Pancreas (tissue), 10 donors: ENCODE results near the gene HS6ST1. TPM values are rescaled to one million over a fixed set of nuclear protein-coding genes. Genes with fewer than 3 reads are reported as not detected.

Experiments used
- ATAC-seq, 4 donors: fragments of 200-7000 bp; cut with Tn5 transposase; one replicate each; pipeline versions ENCODE4 v1.8.0 to v1.9.1; 2020; ENCODE audit warnings: mild to moderate bottlenecking in 4 of 4, moderate library complexity in 4 of 4
- DNase-seq, 6 donors: peaks; one replicate each; pipeline ENCODE4 v3.0.0-alpha.2; 2020
- FAIRE-seq: peaks from 2 replicates; lab custom pipeline; 2012; peaks lifted over from hg19 to GRCh38; lab: Jason Lieb, UNC
- H3K27ac ChIP-seq, 4 donors: fragments of 200-600 bp; sonication (generic); 1 replicate in 3 of 4; 2 replicates in 1 of 4; pipeline versions ENCODE4 v1.5.0 to v1.8.0; 2020
- H3K27me3 ChIP-seq, 4 donors: fragments of 200-600 bp; one replicate each; pipeline ENCODE4 v1.8.0; 2021
- H3K36me3 ChIP-seq, 3 donors: fragments of 200-600 bp; sonication (generic) in 1 of 3; one replicate each; pipeline versions ENCODE4 v1.5.0 to v1.8.0; 2020 to 2021
- H3K4me1 ChIP-seq, 3 donors: fragments of 200-600 bp; one replicate each; pipeline ENCODE4 v1.8.0; 2021
- H3K4me3 ChIP-seq, 4 donors: fragments of 200-600 bp; sonication (generic) in 2 of 4; one replicate each; pipeline versions ENCODE4 v1.5.0 to v1.8.0; 2020 to 2021
- H3K9me3 ChIP-seq, 4 donors: fragments of 200-600 bp; one replicate each; pipeline ENCODE4 v1.8.0; 2021
- WGBS, 2 donors: extraction: QIAGEN DNeasy Blood & Tissue Kit; methylation state at CpG; one replicate each; pipeline ENCODE4 v1.1.7; 2013; 5-methylcytosine and 5-hydroxymethylcytosine counted together
- intact Hi-C, 3 donors: fragments of 100-400 bp; cut with DNase I; formaldehyde crosslinking; loops; one replicate each; pipeline versions ENCODE4 v1.11.1 to v1.14.2; 2022
- polyA plus RNA-seq, 2 donors: library from polyadenylated mRNA; stranded (reverse); fragments of 200-250 nt; gene quantifications; one replicate each; pipeline ENCODE4 v1.2.3, GENCODE V29; 2013
- total RNA-seq, 6 donors: library from RNA; stranded (reverse); fragmentation: NEBNext Ultra II Directional in 4 of 6; extraction: Animal tissue kit (Norgen Biotek cat#: 25700) in 4 of 6; gene quantifications; one replicate each; pipeline versions ENCODE4 v1.2.1 to v1.2.4, GENCODE V29; 2021 to 2023
- TF ChIP-seq, protein P1 (sequence below), 4 donors: fragments of 200-600 bp; sonication (generic) in 3 of 4; IDR thresholded peaks; one replicate each; pipeline versions ENCODE4 v1.5.0 to v1.8.0; 2021; ENCODE audit warnings: antibody characterized with exemption in 4 of 4
- donor health status: healthy with polysubstance abuse.
- donor health status: DM: no; HTN: no; CAD: no; lungs with moderate emphysema.
- donor health status: DM: no; HTN: no; CAD: no.
- donor health status: control.
- donor health status: control.
- donor health status: Bipolar disorder and iron deficiency.
- donor health status: DM: yes; HTN: yes; CAD: no.
- donor health status: DM: no; HTN: no; CAD: no.
- donor health status: DM: no; HTN: no; CAD: no.
- donor health status: DM: yes; HTN: yes; CAD: no.

Gene HS6ST1
- total and polyA plus RNA-seq, 8 donors = 20.7 to 47.8 (median 25.5) TPM

DNA sequence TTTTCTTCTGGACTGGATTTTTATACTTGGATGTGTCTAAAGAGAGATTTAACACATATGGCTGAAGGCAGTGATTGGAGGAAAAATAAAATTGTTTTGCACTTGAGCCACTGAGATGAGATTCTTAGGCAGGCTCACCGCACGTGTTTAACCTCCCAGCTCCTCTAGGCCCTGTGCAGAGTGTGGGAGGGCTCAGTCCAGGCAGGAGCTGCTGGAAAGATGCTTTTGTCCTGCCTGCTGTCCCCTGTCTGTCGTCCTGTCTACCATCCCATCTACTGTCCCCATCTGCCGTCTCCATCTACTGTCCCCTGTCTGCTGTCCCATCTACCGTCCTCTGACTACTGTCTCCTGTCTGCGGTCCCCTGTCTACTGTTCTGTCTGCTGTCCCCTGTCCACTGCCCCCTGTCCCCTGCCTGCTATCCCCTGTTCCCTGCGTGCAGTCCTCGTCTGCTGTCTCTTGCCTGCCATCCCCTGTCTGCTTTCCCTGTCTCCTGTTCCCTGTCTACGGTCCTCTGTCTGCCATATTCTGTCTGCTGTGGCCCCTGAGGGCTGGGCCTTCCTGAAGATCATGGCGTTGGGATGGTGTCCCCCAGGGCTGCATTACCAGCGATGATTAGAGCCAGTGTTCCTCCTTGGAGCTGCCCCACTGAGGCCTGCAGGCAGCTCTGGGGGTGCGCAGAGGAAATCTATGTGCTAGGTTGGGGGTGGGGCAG is 43.7 kb upstream of the HS6ST1 start:
- Histone ChIP-seq H3K27ac (no peak overlapping the region), H3K4me1 (peaks cover 0 to 12% (median 2%) of the 10 kb centered on the region in 3 donors), H3K9me3 (no peaks in the 10 kb centered on the region), H3K4me3 (no peak overlapping the region), H3K27me3 (no peaks in the 10 kb centered on the region), H3K36me3 (no peaks in the 10 kb centered on the region)
- ATAC-seq (no peak), DNase-seq (peak in 2 of 6 donors; percentile 8 to 13), FAIRE-seq (no peak)
- intact Hi-C loops = no loop called here
- 90 to 92% methylated on average over 12 of the region's 12 CpGs for WGBS, 2 donors
- TF ChIP-seq, protein P1, sequence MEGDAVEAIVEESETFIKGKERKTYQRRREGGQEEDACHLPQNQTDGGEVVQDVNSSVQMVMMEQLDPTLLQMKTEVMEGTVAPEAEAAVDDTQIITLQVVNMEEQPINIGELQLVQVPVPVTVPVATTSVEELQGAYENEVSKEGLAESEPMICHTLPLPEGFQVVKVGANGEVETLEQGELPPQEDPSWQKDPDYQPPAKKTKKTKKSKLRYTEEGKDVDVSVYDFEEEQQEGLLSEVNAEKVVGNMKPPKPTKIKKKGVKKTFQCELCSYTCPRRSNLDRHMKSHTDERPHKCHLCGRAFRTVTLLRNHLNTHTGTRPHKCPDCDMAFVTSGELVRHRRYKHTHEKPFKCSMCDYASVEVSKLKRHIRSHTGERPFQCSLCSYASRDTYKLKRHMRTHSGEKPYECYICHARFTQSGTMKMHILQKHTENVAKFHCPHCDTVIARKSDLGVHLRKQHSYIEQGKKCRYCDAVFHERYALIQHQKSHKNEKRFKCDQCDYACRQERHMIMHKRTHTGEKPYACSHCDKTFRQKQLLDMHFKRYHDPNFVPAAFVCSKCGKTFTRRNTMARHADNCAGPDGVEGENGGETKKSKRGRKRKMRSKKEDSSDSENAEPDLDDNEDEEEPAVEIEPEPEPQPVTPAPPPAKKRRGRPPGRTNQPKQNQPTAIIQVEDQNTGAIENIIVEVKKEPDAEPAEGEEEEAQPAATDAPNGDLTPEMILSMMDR (IDR thresholded peaks at IDR 0.05) = no peak

DNA sequence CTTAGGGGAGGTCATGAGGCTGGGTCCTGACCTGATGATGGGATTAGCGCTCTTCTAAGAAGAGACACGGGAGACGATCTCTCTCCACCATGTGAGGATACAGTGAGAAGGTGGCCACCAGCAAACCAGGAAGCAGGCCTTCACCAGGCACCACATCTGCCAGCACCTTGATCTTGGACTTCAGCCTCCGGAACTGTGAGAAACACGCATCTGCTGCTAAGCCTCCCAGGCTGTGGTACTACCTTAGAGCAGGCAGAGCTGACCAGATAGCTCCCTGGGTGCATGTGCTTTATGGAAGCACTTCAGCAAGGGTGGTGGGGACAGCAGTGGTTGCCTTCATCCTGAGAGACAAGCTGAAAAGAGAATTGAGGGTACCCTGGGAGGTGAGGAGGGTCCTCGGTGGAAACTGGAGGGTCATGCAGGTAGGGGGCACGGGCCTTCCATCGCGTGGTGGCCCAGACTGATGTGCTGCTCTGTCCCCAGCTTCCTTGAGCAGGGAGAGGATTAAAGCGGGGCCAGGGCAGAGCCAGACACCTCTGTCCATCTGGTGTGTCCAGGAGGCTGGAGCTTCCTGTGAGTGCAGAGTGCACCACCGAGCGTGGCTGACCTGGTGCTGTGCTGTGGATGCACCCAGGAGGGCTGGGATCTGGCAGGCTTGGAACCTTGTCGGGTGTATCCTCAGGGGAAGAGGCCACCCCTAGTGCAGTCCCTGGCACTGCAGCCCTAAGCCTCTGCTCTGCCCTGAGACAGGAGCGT is 42.9 kb upstream of the HS6ST1 start:
- FAIRE-seq (no peak), ATAC-seq (peak; percentile 95 to 98 (median 98)), DNase-seq (peak; percentile 59 to 86 (median 82))
- intact Hi-C loops = no loop called here
- no peaks in the 10 kb centered on the region for H3K36me3 ChIP-seq
- TF ChIP-seq, protein P1 (IDR thresholded peaks at IDR 0.05) = no peak
- H3K4me3 ChIP-seq = no peak overlapping the region
- H3K27me3 ChIP-seq = no peaks in the 10 kb centered on the region
- H3K27ac ChIP-seq = peak overlapping the region in 1 of 4 donors; percentile 41
- H3K4me1 ChIP-seq = peaks cover 0 to 12% (median 2%) of the 10 kb centered on the region in 3 donors
- no peaks in the 10 kb centered on the region for H3K9me3 ChIP-seq
- WGBS, 2 donors = 71 to 74% methylated on average over 14 of the region's 14 CpGs

DNA sequence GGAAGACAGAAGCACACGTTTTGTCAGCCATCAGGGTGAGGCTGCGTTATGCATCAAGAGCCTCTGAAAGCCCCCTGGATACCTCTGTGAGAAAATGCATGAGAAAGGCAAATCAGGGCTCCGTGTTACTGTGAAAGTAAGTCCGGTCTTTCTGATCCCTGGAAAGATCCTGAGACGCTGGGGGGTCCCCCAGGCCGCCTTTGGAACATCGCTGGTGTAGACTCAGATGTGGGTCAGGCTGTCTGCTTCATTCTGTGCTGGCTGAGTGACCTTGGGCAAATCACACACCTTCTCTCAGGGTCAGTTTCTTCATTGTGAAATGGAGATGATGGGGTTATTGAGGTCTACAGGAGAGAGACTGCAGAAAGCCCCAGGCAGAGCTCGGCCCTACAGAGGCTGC is 42.0 kb upstream of the HS6ST1 start:
- Histone ChIP-seq H3K4me1 (peaks cover 0 to 12% (median 2%) of the 10 kb centered on the region in 3 donors), H3K27me3 (no peaks in the 10 kb centered on the region), H3K36me3 (no peaks in the 10 kb centered on the region), H3K27ac (no peak overlapping the region), H3K9me3 (no peaks in the 10 kb centered on the region), H3K4me3 (no peak overlapping the region)
- 75 to 81% methylated on average over 8 of the region's 8 CpGs for WGBS, 2 donors
- no peak for DNase-seq
- intact Hi-C loops = no loop called here
- no peak for ATAC-seq
- TF ChIP-seq, protein P1 (IDR thresholded peaks at IDR 0.05) = no peak
- no peak for FAIRE-seq

DNA sequence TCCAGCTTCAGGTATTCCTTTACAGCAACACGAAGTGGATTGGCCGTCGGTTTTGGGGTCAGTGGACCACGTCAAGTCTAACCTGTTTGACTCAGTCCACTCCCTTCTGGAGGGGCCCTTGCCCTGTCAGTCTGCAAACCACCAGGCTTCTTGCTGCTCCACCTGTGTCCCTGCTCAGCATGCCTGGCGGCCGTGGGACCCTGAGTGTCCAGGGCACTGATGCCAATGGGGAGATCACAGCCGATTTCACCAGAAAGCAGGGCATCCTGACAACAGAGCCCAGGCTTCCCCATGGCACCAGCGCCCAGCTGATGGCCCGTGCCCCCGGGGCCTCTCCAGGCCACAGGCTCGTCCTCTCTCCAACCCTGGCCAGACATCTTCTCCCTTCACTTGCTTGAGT is 41.2 kb upstream of the HS6ST1 start:
- Histone ChIP-seq H3K4me1 (peaks cover 0 to 12% (median 2%) of the 10 kb centered on the region in 3 donors), H3K36me3 (no peaks in the 10 kb centered on the region), H3K4me3 (no peak overlapping the region), H3K27ac (no peak overlapping the region), H3K9me3 (no peaks in the 10 kb centered on the region), H3K27me3 (no peaks in the 10 kb centered on the region)
- intact Hi-C loops = no loop called here
- DNase-seq (peak in 2 of 6 donors; percentile 9 to 52), FAIRE-seq (no peak), ATAC-seq (no peak)
- TF ChIP-seq, protein P1 (IDR thresholded peaks at IDR 0.05) = no peak
- WGBS, 2 donors = 87 to 93% methylated on average over 11 of the region's 11 CpGs
